Neutrophil (primary cell): Measurements from ENCODE around the gene BPIFB2.

Experiments
- H3K27ac ChIP-seq: fragments of 200-600 bp; sonication (generic); 2 replicates; pipeline ENCODE4 v1.5.1; 2016; ENCODE audit warnings: mild to moderate bottlenecking, moderate library complexity
- H3K27me3 ChIP-seq: fragments of 200-600 bp; sonication (generic); 2 replicates; pipeline ENCODE4 v1.6.0; 2016; ENCODE audit warnings: mild to moderate bottlenecking
- H3K36me3 ChIP-seq: fragments of 200-600 bp; sonication (generic); 2 replicates; pipeline ENCODE4 v1.5.1; 2017
- H3K4me1 ChIP-seq, 2 experiments: fragments of 200-600 bp in 1 of 2; sonication (generic) in 1 of 2; 1 replicate in 1 of 2; 2 replicates in 1 of 2; pipeline versions ENCODE4 v1.5.1 to v1.6.1; 2013 to 2016; ENCODE audit warnings: low read depth in 1 of 2, low read length in 1 of 2, mild to moderate bottlenecking in 1 of 2, moderate library complexity in 1 of 2; ENCODE audit not compliant: control insufficient read depth in 1 of 2, insufficient read depth in 1 of 2
- H3K4me3 ChIP-seq, 2 experiments: fragments of 200-600 bp in 1 of 2; sonication (generic) in 1 of 2; 1 replicate in 1 of 2; 2 replicates in 1 of 2; pipeline ENCODE4 v1.5.1; 2013 to 2016; ENCODE audit warnings: low read depth in 1 of 2, low read length in 1 of 2, mild to moderate bottlenecking in 1 of 2, moderate library complexity in 1 of 2
- H3K9me3 ChIP-seq: fragments of 200-600 bp; sonication (generic); 2 replicates; pipeline ENCODE4 v1.5.1; 2016
- CTCF ChIP-seq: fragments of 200-600 bp; sonication (generic); IDR thresholded peaks from 2 replicates; pipeline ENCODE4 v1.5.1; 2016; ENCODE audit warnings: antibody characterized with exemption

BPIFB2 gene

GRCh38 chr20:32966382-32966781 is 41.1 kb upstream of the BPIFB2 start:
- Histone ChIP-seq H3K27ac (no peak overlapping the region), H3K27me3 (no peaks in the 10 kb centered on the region), H3K4me1 (no peaks in the 10 kb centered on the region), H3K4me3 (no peak overlapping the region), H3K36me3 (no peaks in the 10 kb centered on the region), H3K9me3 (no peaks in the 10 kb centered on the region)
- no peak for TF ChIP-seq CTCF

GRCh38 chr20:32966881-32967781 is 40.4 kb upstream of the BPIFB2 start:
- H3K27ac ChIP-seq = no peak overlapping the region
- H3K4me1 ChIP-seq = peaks cover 0 to 2% of the 10 kb centered on the region in 2 experiments
- H3K27me3 ChIP-seq = no peaks in the 10 kb centered on the region
- no peak overlapping the region for H3K4me3 ChIP-seq
- no peak for TF ChIP-seq CTCF
- H3K36me3 ChIP-seq = no peaks in the 10 kb centered on the region
- no peaks in the 10 kb centered on the region for H3K9me3 ChIP-seq

GRCh38 chr20:32967961-32968457 is 39.5 kb upstream of the BPIFB2 start:
- TF ChIP-seq CTCF = no peak
- H3K4me1 ChIP-seq = peaks cover 0 to 4% of the 10 kb centered on the region in 2 experiments

GRCh38 chr20:32968478-32969241 is 38.8 kb upstream of the BPIFB2 start:
- Histone ChIP-seq H3K4me1 (peaks cover 0 to 4% of the 10 kb centered on the region in 2 experiments), H3K27ac (no peak overlapping the region)

More at GRCh38 chr20:32967961-32968457, 39.5 kb upstream of the BPIFB2 start:
- Histone ChIP-seq H3K9me3 (no peaks in the 10 kb centered on the region), H3K36me3 (no peaks in the 10 kb centered on the region), H3K27me3 (no peaks in the 10 kb centered on the region), H3K4me3 (no peak overlapping the region), H3K27ac (no peak overlapping the region)

More at GRCh38 chr20:32968478-32969241, 38.8 kb upstream of the BPIFB2 start:
- H3K4me3 ChIP-seq = no peak overlapping the region
- no peaks in the 10 kb centered on the region for H3K27me3 ChIP-seq
- no peak for TF ChIP-seq CTCF
- H3K9me3 ChIP-seq = no peaks in the 10 kb centered on the region
- H3K36me3 ChIP-seq = no peaks in the 10 kb centered on the region
